Colonic mucosa (tissue), 4 donors: ENCODE measurements around the gene NUDT14. TPM values are rescaled to one million over a fixed set of nuclear protein-coding genes. Genes with fewer than 3 reads are reported as not detected.

Experiments used
- DNase-seq: peaks from one replicate; pipeline ENCODE4 v3.0.0-alpha.2; 2020
- H3K27ac ChIP-seq: fragments of 200-600 bp; one replicate; pipeline ENCODE4 v1.8.0; 2021
- H3K27me3 ChIP-seq: fragments of 200-600 bp; one replicate; pipeline ENCODE4 v1.8.0; 2021
- H3K36me3 ChIP-seq: fragments of 200-600 bp; one replicate; pipeline ENCODE4 v1.8.0; 2021
- H3K4me1 ChIP-seq: fragments of 200-600 bp; one replicate; pipeline ENCODE4 v1.8.0; 2021; ENCODE audit warnings: mild to moderate bottlenecking
- H3K4me3 ChIP-seq: fragments of 200-600 bp; one replicate; pipeline ENCODE4 v1.8.0; 2021
- H3K9ac ChIP-seq, 2 donors: one replicate each; pipeline ENCODE4 v1.7.0; 2013; ENCODE audit warnings: control low read depth in 2 of 2, low read depth in 2 of 2, low read length in 2 of 2
- H3K9me3 ChIP-seq: fragments of 200-600 bp; one replicate; pipeline ENCODE4 v1.8.0; 2021
- intact Hi-C: fragments of 100-400 bp; cut with DNase I; formaldehyde crosslinking; loops from one replicate; pipeline ENCODE4 v1.14.1; 2022
- total RNA-seq, 2 donors: library from RNA; stranded (reverse); fragmentation: NEBNext Ultra II Directional in 1 of 2; extraction: Animal tissue kit (Norgen Biotek cat#: 25700) in 1 of 2; gene quantifications; one replicate each; pipeline ENCODE4 v1.2.1, GENCODE V29; 2021
- TF ChIP-seq, protein P1 (sequence below): fragments of 200-600 bp; IDR thresholded peaks from one replicate; pipeline ENCODE4 v1.8.0; 2022; ENCODE audit warnings: antibody characterized with exemption, mild to moderate bottlenecking
- donor health status: healthy.
- donor health status: DM: no; HTN: no; CAD: no.
- donor health status: DM: no; HTN: no; CAD: no.

The NUDT14 gene
- total RNA-seq, 2 donors from 2014 or later, result 40.8 to 46.0 TPM

DNA sequence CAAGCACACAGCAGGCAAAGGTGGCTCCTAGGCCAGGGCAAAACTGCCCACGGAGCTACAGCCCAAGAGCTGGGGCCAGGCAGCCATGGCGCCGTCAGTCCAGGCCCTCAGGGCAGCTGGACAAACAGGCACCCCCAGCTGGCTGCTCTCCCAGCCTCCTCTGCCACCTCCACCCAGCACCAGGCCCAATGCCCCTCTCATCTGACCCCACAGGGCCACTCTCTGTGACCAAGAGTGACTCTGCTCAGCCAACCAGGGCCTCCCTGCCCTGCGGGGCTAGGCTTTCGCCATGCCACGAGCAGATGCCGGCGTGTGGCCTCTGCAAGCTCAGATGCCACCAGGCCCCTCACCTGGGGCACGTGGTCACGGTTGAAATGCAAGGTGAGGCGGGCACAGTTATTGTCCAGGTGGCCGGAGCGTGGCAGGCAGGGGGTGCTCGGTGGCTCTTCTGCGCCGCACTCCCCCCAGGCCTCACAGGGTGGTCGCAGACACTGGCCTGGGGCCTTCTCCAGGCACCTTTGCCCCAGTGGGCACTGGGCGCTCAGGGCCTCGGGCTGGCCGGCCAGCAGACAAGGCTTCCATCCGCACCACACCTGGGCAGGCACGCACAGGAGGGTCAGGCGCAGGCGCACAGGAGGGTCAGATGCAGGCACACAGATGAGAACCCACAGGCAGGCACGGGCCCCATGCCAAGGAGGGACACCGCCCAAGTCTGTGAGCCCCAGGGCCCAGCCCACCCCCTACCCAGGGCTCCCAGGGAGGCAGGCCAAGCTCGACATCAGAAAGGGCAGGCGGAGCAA is 35.5 kb downstream of the NUDT14 start:
- TF ChIP-seq, protein P1, sequence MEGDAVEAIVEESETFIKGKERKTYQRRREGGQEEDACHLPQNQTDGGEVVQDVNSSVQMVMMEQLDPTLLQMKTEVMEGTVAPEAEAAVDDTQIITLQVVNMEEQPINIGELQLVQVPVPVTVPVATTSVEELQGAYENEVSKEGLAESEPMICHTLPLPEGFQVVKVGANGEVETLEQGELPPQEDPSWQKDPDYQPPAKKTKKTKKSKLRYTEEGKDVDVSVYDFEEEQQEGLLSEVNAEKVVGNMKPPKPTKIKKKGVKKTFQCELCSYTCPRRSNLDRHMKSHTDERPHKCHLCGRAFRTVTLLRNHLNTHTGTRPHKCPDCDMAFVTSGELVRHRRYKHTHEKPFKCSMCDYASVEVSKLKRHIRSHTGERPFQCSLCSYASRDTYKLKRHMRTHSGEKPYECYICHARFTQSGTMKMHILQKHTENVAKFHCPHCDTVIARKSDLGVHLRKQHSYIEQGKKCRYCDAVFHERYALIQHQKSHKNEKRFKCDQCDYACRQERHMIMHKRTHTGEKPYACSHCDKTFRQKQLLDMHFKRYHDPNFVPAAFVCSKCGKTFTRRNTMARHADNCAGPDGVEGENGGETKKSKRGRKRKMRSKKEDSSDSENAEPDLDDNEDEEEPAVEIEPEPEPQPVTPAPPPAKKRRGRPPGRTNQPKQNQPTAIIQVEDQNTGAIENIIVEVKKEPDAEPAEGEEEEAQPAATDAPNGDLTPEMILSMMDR, result no peak
- DNase-seq, result no peak
- Histone ChIP-seq H3K9me3 (no peaks in the 10 kb centered on the region), H3K27ac (no peak overlapping the region), H3K27me3 (no peaks in the 10 kb centered on the region), H3K4me3 (no peak overlapping the region), H3K4me1 (no peaks in the 10 kb centered on the region), H3K9ac (no peak overlapping the region), H3K36me3 (no peaks in the 10 kb centered on the region)
- intact Hi-C loops, result no loop called here

DNA sequence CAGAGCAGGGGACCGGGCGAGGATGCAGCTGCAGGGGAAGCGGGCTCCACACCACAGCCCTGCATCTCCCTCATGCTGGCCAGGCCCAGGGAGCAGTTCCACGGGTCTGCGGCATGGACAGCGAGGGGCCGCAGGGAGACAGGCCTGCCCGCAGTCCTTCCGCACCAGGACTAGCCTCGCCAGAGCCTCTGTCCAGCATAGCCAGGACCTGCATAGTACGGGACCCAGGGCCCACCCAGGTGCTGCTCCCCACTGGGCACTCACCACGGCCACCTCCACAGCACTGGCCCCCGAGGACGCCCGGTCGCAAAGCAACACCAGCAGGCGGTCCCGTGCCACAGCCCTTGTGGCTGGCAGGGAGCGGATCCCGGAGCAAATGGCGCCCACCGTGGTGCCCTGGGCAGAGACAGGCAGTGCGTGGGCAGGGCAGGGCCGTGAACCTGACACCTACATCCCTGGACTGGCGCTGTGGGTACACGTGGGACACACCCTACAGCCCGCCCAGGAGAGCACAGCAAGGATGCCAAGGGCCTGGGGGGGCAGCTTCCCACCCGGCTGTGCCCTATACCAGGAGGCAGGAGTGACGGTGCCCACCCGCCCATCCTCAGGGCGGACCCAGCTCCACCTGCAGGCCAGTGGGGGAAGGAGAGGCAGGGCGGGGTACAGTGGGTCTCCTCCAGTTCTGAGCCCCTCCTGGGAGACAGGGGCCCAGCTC is 36.3 kb downstream of the NUDT14 start:
- no peak for DNase-seq
- no peaks in the 10 kb centered on the region for H3K36me3 ChIP-seq
- TF ChIP-seq, protein P1, result no peak
- H3K27ac ChIP-seq, result no peak overlapping the region
- H3K4me3 ChIP-seq, result no peak overlapping the region
- no peak overlapping the region for H3K9ac ChIP-seq
- no peaks in the 10 kb centered on the region for H3K27me3 ChIP-seq
- no peaks in the 10 kb centered on the region for H3K9me3 ChIP-seq
- intact Hi-C loops, result no loop called here
- no peaks in the 10 kb centered on the region for H3K4me1 ChIP-seq

- H3K4me3 ChIP-seq, result no peak overlapping the region
- no peaks in the 10 kb centered on the region for H3K4me1 ChIP-seq
- intact Hi-C loops, result no loop called here
- no peak overlapping the region for H3K9ac ChIP-seq
- no peak for DNase-seq
- TF ChIP-seq, protein P1, result no peak
- no peaks in the 10 kb centered on the region for H3K36me3 ChIP-seq
- no peaks in the 10 kb centered on the region for H3K9me3 ChIP-seq
- no peak overlapping the region for H3K27ac ChIP-seq
- no peaks in the 10 kb centered on the region for H3K27me3 ChIP-seq
These were observed 37.0 kb downstream of the NUDT14 start for GRCh38 chr14:105144026-105144665.

GRCh38 chr14:105143451-105144025 is 37.6 kb downstream of the NUDT14 start:
- H3K4me3 ChIP-seq, result no peak overlapping the region
- no peaks in the 10 kb centered on the region for H3K27me3 ChIP-seq
- H3K27ac ChIP-seq, result no peak overlapping the region
- no peak overlapping the region for H3K9ac ChIP-seq
- H3K36me3 ChIP-seq, result no peaks in the 10 kb centered on the region
- intact Hi-C loops, result no loop called here
- TF ChIP-seq, protein P1, result no peak
- DNase-seq, result no peak
- H3K4me1 ChIP-seq, result no peaks in the 10 kb centered on the region
- H3K9me3 ChIP-seq, result no peaks in the 10 kb centered on the region

- no peaks in the 10 kb centered on the region for H3K36me3 ChIP-seq
- no peaks in the 10 kb centered on the region for H3K9me3 ChIP-seq
- H3K4me1 ChIP-seq, result no peaks in the 10 kb centered on the region
- H3K27me3 ChIP-seq, result no peaks in the 10 kb centered on the region
- no peak overlapping the region for H3K9ac ChIP-seq
- H3K4me3 ChIP-seq, result no peak overlapping the region
- DNase-seq, result no peak
- H3K27ac ChIP-seq, result no peak overlapping the region
- intact Hi-C loops, result no loop called here
- TF ChIP-seq, protein P1, result no peak
These were observed 38.3 kb downstream of the NUDT14 start for GRCh38 chr14:105142651-105143450.
